GM23338 (cell line): ENCODE results near the gene ST6GALNAC3. TPM values are rescaled to one million over a fixed set of nuclear protein-coding genes. Genes with fewer than 3 reads are reported as not detected.
"Not testable (repeated sequence)": the region's sequence is repeated elsewhere in the genome, so short reads cannot be mapped to it uniquely, and the experiment has no call there.

Source experiments
- ATAC-seq: fragments of 200-7000 bp; cut with Tn5 transposase; 3 replicates; pipeline ENCODE4 v1.9.1; 2020
- DNase-seq: peaks from one replicate; pipeline ENCODE4 v3.0.0-alpha.2; 2015; ENCODE audit warnings: low spot score
- H2AFZ ChIP-seq: fragments of 200-600 bp; sonication (generic); 2 replicates; pipeline ENCODE4 v1.8.0; 2016; ENCODE audit warnings: antibody characterized with exemption, mild to moderate bottlenecking, moderate library complexity
- H3F3A ChIP-seq: fragments of 200-600 bp; sonication (generic); replicated peaks from 2 replicates; pipeline ENCODE4 v1.8.0; 2017; ENCODE audit warnings: antibody characterized with exemption, mixed run types, low read depth
- H3K27ac ChIP-seq: fragments of 200-600 bp; sonication (generic); 2 replicates; pipeline ENCODE4 v1.6.1; 2016; ENCODE audit warnings: low read depth
- H3K27me3 ChIP-seq: fragments of 200-600 bp; sonication (generic); 2 replicates; pipeline ENCODE4 v1.8.0; 2016; ENCODE audit warnings: mild to moderate bottlenecking, mixed run types, moderate library complexity; ENCODE audit not compliant: insufficient read depth
- H3K36me3 ChIP-seq: fragments of 200-600 bp; sonication (generic); 2 replicates; pipeline ENCODE4 v1.8.0; 2016; ENCODE audit warnings: mild to moderate bottlenecking; ENCODE audit not compliant: insufficient read depth
- H3K4me1 ChIP-seq: fragments of 200-600 bp; sonication (generic); 2 replicates; pipeline ENCODE4 v1.8.0; 2016; ENCODE audit warnings: mild to moderate bottlenecking, moderate library complexity; ENCODE audit not compliant: insufficient read depth
- H3K4me2 ChIP-seq: fragments of 200-600 bp; sonication (generic); 2 replicates; pipeline ENCODE4 v1.7.1; 2017; ENCODE audit warnings: mixed run types
- H3K4me3 ChIP-seq: fragments of 200-600 bp; sonication (generic); 2 replicates; pipeline ENCODE4 v1.6.1; 2016; ENCODE audit warnings: mixed run types
- H3K79me2 ChIP-seq: fragments of 200-600 bp; sonication (generic); replicated peaks from 2 replicates; pipeline ENCODE4 v1.8.0; 2017; ENCODE audit warnings: mild to moderate bottlenecking; ENCODE audit not compliant: insufficient read depth
- H3K9me2 ChIP-seq: fragments of 200-600 bp; sonication (generic); 2 replicates; pipeline ENCODE4 v1.8.0; 2017; ENCODE audit not compliant: insufficient read depth
- H4K20me1 ChIP-seq: fragments of 200-600 bp; sonication (generic); replicated peaks from 2 replicates; pipeline ENCODE4 v1.8.0; 2017; ENCODE audit warnings: mild to moderate bottlenecking; ENCODE audit not compliant: insufficient read depth
- H3K27ac Mint-ChIP-seq: 2 replicates; pipeline ENCODE4 v1.8.0; 2020; ENCODE audit warnings: inconsistent platforms, mild to moderate bottlenecking, moderate library complexity, mixed read lengths
- H3K27me3 Mint-ChIP-seq: 3 replicates; pipeline ENCODE4 v1.8.0; 2022; ENCODE audit warnings: low read depth, mild to moderate bottlenecking, moderate library complexity, mixed read lengths, inconsistent platforms; ENCODE audit not compliant: insufficient read depth, poor library complexity
- H3K36me3 Mint-ChIP-seq: 3 replicates; pipeline ENCODE4 v1.8.0; 2021; ENCODE audit warnings: low read depth, mild to moderate bottlenecking, inconsistent platforms, moderate library complexity, mixed read lengths
- H3K4me1 Mint-ChIP-seq: 3 replicates; pipeline ENCODE4 v1.8.0; 2020; ENCODE audit warnings: mild to moderate bottlenecking, inconsistent platforms, mixed read lengths
- H3K4me3 Mint-ChIP-seq: 3 replicates; pipeline ENCODE4 v1.8.0; 2021; ENCODE audit warnings: moderate library complexity, mild to moderate bottlenecking, inconsistent platforms, mixed read lengths
- H3K9me3 Mint-ChIP-seq: 3 replicates; pipeline ENCODE4 v1.8.0; 2020; ENCODE audit warnings: moderate library complexity, mild to moderate bottlenecking, inconsistent platforms, mixed read lengths
- CREB1 ChIP-seq: fragments of 250-450 bp; sonication (Bioruptor Pico); IDR thresholded peaks from 2 replicates; pipeline ENCODE4 v1.5.0; 2020; ENCODE audit warnings: low read depth, mild to moderate bottlenecking, moderate library complexity
- EZH2 ChIP-seq: fragments of 200-600 bp; sonication (generic); IDR thresholded peaks from one replicate; pipeline ENCODE4 v1.8.0; 2017; ENCODE audit warnings: antibody characterized with exemption, mild to moderate bottlenecking, low read depth; ENCODE audit not compliant: unreplicated experiment
- EZH2phosphoT487 ChIP-seq: fragments of 200-600 bp; sonication (generic); IDR thresholded peaks from one replicate; pipeline ENCODE4 v1.8.1; 2018; ENCODE audit warnings: antibody characterized with exemption; ENCODE audit not compliant: unreplicated experiment
- NANOG ChIP-seq: IDR thresholded peaks from 2 replicates; pipeline ENCODE4 v1.6.1; 2016; ENCODE audit warnings: antibody characterized with exemption, borderline replicate concordance
- POLR2AphosphoS5 ChIP-seq: IDR thresholded peaks from 2 replicates; pipeline ENCODE4 v1.6.1; 2016; ENCODE audit warnings: antibody characterized with exemption, low read depth
- STAT1 ChIP-seq: IDR thresholded peaks from one replicate; pipeline ENCODE4 v1.6.1; 2016; ENCODE audit warnings: antibody characterized with exemption; ENCODE audit not compliant: unreplicated experiment
- ZNF114 ChIP-seq: fragments of 250-450 bp; sonication (Bioruptor Pico); IDR thresholded peaks from 2 replicates; pipeline ENCODE4 v1.5.0; 2020; ENCODE audit warnings: mild to moderate bottlenecking, moderate library complexity
- ZNF331 ChIP-seq: fragments of 250-450 bp; sonication (Bioruptor Pico); IDR thresholded peaks from 2 replicates; pipeline ENCODE4 v1.5.0; 2020; ENCODE audit warnings: low read depth, mild to moderate bottlenecking, moderate library complexity
- polyA plus RNA-seq: library from polyadenylated mRNA; unstranded; fragments of >200 nt; fragmentation: Nextera tagmentation; extraction: Ambion mirVana; gene quantifications from 2 replicates; pipeline ENCODE4 v1.2.1, GENCODE V29; 2016
- total RNA-seq: library from RNA; depleted of rRNA; stranded (reverse); fragments of >200 nt; shearing (Covaris generic); gene quantifications from 2 replicates; pipeline ENCODE4 v1.2.3, GENCODE V29; 2014
- TF ChIP-seq, protein P1 (sequence below), 2 experiments: fragments of 200-600 bp in 1 of 2; sonication (generic) in 1 of 2; conservative IDR thresholded peaks; 2 replicates each; pipeline versions ENCODE4 v1.5.1 to v1.6.1; 2016 to 2017; ENCODE audit warnings: antibody characterized with exemption in 2 of 2, low read depth in 2 of 2, mild to moderate bottlenecking in 2 of 2, moderate library complexity in 1 of 2
- TF ChIP-seq, protein P2 (sequence below): IDR thresholded peaks from one replicate; pipeline ENCODE4 v1.6.1; 2018; ENCODE audit warnings: antibody characterized with exemption; ENCODE audit not compliant: unreplicated experiment
- TF ChIP-seq, protein P3 (sequence below): IDR thresholded peaks from 2 replicates; pipeline ENCODE4 v1.6.1; 2016; ENCODE audit warnings: antibody characterized with exemption
- TF ChIP-seq, protein P4 (sequence below): fragments of 250-450 bp; sonication (Bioruptor Pico); IDR thresholded peaks from 2 replicates; pipeline ENCODE4 v1.5.0; 2020; ENCODE audit warnings: mild to moderate bottlenecking, moderate library complexity

Gene ST6GALNAC3
- total and polyA plus RNA-seq, 2 experiments from 2014 or later: 4.7 to 11.6 TPM

DNA sequence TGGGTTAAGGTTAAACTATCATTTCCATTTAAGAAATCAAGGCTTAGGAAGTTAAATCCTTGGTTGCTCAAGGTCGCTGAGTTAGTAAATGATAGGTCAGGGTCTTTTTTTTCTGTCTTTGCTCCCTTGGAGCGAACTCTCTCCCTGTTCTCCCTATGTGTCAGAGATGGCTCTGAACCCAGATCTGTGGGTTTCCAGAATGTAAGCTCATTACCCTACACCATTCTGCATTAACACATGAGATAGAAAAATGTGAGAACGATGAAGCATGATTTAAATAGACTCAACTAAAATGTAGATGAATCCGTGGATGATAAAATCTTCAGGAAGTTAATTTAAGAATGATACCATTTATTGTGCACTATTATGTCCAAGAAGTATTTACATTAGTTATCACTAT is 25.0 kb upstream of the ST6GALNAC3 start:
- Histone ChIP-seq H3K79me2 (no peaks in the 10 kb centered on the region), H3K4me3 (no peak overlapping the region), H3K4me2 (no peak overlapping the region), H3K27me3 (no peaks in the 10 kb centered on the region), H2AFZ (no peak overlapping the region), H3K9me2 (no peaks in the 10 kb centered on the region), H3K4me1 (peaks cover 33% of the 10 kb centered on the region), H3K36me3 (no peaks in the 10 kb centered on the region), H4K20me1 (no peaks in the 10 kb centered on the region), H3K27ac (no peak overlapping the region), H3F3A (no peaks in the 10 kb centered on the region)
- no peak overlapping the region for H3K4me3 Mint-ChIP-seq
- ATAC-seq (no peak), DNase-seq (no peak)
- no peaks in the 10 kb centered on the region for H3K36me3 Mint-ChIP-seq
- H3K9me3 Mint-ChIP-seq: no peaks in the 10 kb centered on the region
- TF ChIP-seq, protein P1, sequence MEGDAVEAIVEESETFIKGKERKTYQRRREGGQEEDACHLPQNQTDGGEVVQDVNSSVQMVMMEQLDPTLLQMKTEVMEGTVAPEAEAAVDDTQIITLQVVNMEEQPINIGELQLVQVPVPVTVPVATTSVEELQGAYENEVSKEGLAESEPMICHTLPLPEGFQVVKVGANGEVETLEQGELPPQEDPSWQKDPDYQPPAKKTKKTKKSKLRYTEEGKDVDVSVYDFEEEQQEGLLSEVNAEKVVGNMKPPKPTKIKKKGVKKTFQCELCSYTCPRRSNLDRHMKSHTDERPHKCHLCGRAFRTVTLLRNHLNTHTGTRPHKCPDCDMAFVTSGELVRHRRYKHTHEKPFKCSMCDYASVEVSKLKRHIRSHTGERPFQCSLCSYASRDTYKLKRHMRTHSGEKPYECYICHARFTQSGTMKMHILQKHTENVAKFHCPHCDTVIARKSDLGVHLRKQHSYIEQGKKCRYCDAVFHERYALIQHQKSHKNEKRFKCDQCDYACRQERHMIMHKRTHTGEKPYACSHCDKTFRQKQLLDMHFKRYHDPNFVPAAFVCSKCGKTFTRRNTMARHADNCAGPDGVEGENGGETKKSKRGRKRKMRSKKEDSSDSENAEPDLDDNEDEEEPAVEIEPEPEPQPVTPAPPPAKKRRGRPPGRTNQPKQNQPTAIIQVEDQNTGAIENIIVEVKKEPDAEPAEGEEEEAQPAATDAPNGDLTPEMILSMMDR (conservative IDR thresholded peaks at IDR 0.05; ENCODE audit: low read depth in 2 of 2): no peak
- TF ChIP-seq CREB1 (CRISPR knock-in tag) (no peak), ZNF331 (CRISPR knock-in tag) (no peak), POLR2AphosphoS5 (no peak), ZNF114 (CRISPR knock-in tag) (no peak), EZH2phosphoT487 (no peak), NANOG (no peak), EZH2 (no peak), STAT1 (no peak)
- TF ChIP-seq, protein P2, sequence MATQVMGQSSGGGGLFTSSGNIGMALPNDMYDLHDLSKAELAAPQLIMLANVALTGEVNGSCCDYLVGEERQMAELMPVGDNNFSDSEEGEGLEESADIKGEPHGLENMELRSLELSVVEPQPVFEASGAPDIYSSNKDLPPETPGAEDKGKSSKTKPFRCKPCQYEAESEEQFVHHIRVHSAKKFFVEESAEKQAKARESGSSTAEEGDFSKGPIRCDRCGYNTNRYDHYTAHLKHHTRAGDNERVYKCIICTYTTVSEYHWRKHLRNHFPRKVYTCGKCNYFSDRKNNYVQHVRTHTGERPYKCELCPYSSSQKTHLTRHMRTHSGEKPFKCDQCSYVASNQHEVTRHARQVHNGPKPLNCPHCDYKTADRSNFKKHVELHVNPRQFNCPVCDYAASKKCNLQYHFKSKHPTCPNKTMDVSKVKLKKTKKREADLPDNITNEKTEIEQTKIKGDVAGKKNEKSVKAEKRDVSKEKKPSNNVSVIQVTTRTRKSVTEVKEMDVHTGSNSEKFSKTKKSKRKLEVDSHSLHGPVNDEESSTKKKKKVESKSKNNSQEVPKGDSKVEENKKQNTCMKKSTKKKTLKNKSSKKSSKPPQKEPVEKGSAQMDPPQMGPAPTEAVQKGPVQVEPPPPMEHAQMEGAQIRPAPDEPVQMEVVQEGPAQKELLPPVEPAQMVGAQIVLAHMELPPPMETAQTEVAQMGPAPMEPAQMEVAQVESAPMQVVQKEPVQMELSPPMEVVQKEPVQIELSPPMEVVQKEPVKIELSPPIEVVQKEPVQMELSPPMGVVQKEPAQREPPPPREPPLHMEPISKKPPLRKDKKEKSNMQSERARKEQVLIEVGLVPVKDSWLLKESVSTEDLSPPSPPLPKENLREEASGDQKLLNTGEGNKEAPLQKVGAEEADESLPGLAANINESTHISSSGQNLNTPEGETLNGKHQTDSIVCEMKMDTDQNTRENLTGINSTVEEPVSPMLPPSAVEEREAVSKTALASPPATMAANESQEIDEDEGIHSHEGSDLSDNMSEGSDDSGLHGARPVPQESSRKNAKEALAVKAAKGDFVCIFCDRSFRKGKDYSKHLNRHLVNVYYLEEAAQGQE: no peak
- TF ChIP-seq, protein P3, sequence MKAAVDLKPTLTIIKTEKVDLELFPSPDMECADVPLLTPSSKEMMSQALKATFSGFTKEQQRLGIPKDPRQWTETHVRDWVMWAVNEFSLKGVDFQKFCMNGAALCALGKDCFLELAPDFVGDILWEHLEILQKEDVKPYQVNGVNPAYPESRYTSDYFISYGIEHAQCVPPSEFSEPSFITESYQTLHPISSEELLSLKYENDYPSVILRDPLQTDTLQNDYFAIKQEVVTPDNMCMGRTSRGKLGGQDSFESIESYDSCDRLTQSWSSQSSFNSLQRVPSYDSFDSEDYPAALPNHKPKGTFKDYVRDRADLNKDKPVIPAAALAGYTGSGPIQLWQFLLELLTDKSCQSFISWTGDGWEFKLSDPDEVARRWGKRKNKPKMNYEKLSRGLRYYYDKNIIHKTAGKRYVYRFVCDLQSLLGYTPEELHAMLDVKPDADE: no peak
- TF ChIP-seq, protein P4, sequence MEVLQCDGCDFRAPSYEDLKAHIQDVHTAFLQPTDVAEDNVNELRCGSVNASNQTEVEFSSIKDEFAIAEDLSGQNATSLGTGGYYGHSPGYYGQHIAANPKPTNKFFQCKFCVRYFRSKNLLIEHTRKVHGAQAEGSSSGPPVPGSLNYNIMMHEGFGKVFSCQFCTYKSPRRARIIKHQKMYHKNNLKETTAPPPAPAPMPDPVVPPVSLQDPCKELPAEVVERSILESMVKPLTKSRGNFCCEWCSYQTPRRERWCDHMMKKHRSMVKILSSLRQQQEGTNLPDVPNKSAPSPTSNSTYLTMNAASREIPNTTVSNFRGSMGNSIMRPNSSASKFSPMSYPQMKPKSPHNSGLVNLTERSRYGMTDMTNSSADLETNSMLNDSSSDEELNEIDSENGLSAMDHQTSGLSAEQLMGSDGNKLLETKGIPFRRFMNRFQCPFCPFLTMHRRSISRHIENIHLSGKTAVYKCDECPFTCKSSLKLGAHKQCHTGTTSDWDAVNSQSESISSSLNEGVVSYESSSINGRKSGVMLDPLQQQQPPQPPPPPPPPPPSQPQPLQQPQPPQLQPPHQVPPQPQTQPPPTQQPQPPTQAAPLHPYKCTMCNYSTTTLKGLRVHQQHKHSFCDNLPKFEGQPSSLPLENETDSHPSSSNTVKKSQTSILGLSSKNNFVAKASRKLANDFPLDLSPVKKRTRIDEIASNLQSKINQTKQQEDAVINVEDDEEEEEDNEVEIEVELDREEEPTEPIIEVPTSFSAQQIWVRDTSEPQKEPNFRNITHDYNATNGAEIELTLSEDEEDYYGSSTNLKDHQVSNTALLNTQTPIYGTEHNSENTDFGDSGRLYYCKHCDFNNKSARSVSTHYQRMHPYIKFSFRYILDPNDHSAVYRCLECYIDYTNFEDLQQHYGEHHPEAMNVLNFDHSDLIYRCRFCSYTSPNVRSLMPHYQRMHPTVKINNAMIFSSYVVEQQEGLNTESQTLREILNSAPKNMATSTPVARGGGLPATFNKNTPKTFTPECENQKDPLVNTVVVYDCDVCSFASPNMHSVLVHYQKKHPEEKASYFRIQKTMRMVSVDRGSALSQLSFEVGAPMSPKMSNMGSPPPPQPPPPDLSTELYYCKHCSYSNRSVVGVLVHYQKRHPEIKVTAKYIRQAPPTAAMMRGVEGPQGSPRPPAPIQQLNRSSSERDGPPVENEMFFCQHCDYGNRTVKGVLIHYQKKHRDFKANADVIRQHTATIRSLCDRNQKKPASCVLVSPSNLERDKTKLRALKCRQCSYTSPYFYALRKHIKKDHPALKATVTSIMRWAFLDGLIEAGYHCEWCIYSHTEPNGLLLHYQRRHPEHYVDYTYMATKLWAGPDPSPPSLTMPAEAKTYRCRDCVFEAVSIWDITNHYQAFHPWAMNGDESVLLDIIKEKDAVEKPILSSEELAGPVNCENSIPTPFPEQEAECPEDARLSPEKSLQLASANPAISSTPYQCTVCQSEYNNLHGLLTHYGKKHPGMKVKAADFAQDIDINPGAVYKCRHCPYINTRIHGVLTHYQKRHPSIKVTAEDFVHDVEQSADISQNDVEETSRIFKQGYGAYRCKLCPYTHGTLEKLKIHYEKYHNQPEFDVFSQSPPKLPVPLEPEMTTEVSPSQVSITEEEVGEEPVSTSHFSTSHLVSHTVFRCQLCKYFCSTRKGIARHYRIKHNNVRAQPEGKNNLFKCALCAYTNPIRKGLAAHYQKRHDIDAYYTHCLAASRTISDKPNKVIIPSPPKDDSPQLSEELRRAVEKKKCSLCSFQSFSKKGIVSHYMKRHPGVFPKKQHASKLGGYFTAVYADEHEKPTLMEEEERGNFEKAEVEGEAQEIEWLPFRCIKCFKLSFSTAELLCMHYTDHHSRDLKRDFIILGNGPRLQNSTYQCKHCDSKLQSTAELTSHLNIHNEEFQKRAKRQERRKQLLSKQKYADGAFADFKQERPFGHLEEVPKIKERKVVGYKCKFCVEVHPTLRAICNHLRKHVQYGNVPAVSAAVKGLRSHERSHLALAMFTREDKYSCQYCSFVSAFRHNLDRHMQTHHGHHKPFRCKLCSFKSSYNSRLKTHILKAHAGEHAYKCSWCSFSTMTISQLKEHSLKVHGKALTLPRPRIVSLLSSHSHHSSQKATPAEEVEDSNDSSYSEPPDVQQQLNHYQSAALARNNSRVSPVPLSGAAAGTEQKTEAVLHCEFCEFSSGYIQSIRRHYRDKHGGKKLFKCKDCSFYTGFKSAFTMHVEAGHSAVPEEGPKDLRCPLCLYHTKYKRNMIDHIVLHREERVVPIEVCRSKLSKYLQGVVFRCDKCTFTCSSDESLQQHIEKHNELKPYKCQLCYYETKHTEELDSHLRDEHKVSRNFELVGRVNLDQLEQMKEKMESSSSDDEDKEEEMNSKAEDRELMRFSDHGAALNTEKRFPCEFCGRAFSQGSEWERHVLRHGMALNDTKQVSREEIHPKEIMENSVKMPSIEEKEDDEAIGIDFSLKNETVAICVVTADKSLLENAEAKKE (CRISPR knock-in tag): no peak
- H3K27ac Mint-ChIP-seq: no peak overlapping the region
- H3K27me3 Mint-ChIP-seq: no peaks in the 10 kb centered on the region
- peaks cover 67% of the 10 kb centered on the region for H3K4me1 Mint-ChIP-seq

DNA sequence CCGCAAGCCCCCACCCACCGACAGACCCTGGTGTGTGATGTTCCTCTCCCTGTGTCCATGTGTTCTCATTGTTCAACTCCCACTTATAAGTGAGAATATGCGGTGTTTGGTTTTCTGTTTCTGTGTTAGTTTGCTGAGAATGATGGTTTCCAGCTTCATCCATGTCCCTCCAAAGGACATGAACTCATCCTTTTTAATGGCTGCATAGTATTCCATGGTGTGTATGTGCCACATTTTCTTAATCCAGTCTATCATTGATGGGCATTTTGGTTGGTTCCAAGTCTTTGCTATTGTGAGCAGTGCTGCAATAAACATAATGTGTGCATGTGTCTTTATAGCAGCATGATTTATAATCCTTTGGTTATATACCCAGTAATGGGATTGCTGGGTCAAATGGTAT is 24.5 kb upstream of the ST6GALNAC3 start:
- H3K4me3 Mint-ChIP-seq, H3F3A ChIP-seq, H3K36me3 Mint-ChIP-seq, DNase-seq, H3K36me3 ChIP-seq, H3K27me3 ChIP-seq, H3K9me2 ChIP-seq, ATAC-seq, H3K9me3 Mint-ChIP-seq, H3K27me3 Mint-ChIP-seq, H3K4me2 ChIP-seq, H3K79me2 ChIP-seq, H2AFZ ChIP-seq, H3K27ac Mint-ChIP-seq, H4K20me1 ChIP-seq, H3K27ac ChIP-seq, H3K4me3 ChIP-seq: not testable (repeated sequence)
- H3K4me1 ChIP-seq: peaks cover 33% of the 10 kb centered on the region
- peaks cover 70% of the 10 kb centered on the region for H3K4me1 Mint-ChIP-seq
